ENCODE results near the gene SLC8A3.

Gene SLC8A3

GRCh38 chr14:70173569-70173968, 15.2 kb downstream of the SLC8A3 start:
- no peak for DNase-seq (ENCODE audit: low read depth)

- DNase-seq (ENCODE audit: low read depth), result no peak
Measured at GRCh38 chr14:70171726-70172125, 17.0 kb downstream of the SLC8A3 start.

- no peak for DNase-seq (ENCODE audit: low read depth)
Measured at GRCh38 chr14:70170976-70171375, 17.8 kb downstream of the SLC8A3 start.

- DNase-seq (ENCODE audit: low read depth), result no peak
Measured at GRCh38 chr14:70168406-70168805, 20.3 kb downstream of the SLC8A3 start.

GRCh38 chr14:70166530-70167203, 22.1 kb downstream of the SLC8A3 start:
- DNase-seq (ENCODE audit: low read depth), result no peak

GRCh38 chr14:70162358-70162757, 26.4 kb downstream of the SLC8A3 start:
- no peak for DNase-seq (ENCODE audit: low read depth)

GRCh38 chr14:70156592-70156991, 32.2 kb downstream of the SLC8A3 start:
- no peak for DNase-seq (ENCODE audit: low read depth)

- DNase-seq (ENCODE audit: low read depth), result no peak
Measured at GRCh38 chr14:70152704-70153103, 36.0 kb downstream of the SLC8A3 start.

GRCh38 chr14:70152081-70152480, 36.7 kb downstream of the SLC8A3 start:
- DNase-seq (ENCODE audit: low read depth), result no peak

- DNase-seq (ENCODE audit: low read depth), result no peak
Measured at GRCh38 chr14:70149596-70150165, 39.1 kb downstream of the SLC8A3 start.

- no peak for DNase-seq (ENCODE audit: low read depth)
Measured at GRCh38 chr14:70148911-70149595, 39.7 kb downstream of the SLC8A3 start.

- DNase-seq (ENCODE audit: low read depth), result no peak
Measured at GRCh38 chr14:70148351-70148750, 40.4 kb downstream of the SLC8A3 start.

GRCh38 chr14:70144046-70144445, 44.7 kb downstream of the SLC8A3 start:
- no peak for DNase-seq (ENCODE audit: low read depth)

GRCh38 chr14:70143306-70143705, 45.4 kb downstream of the SLC8A3 start:
- no peak for DNase-seq (ENCODE audit: low read depth)

GRCh38 chr14:70140614-70141013, 48.1 kb downstream of the SLC8A3 start:
- no peak for DNase-seq (ENCODE audit: low read depth)

GRCh38 chr14:70139384-70139783, 49.4 kb downstream of the SLC8A3 start:
- DNase-seq (ENCODE audit: low read depth), result no peak

GRCh38 chr14:70137788-70138187, 51.0 kb downstream of the SLC8A3 start:
- DNase-seq (ENCODE audit: low read depth), result no peak

GRCh38 chr14:70133461-70133860, 55.3 kb downstream of the SLC8A3 start:
- no peak for DNase-seq (ENCODE audit: low read depth)

GRCh38 chr14:70130482-70130881, 58.3 kb downstream of the SLC8A3 start:
- no peak for DNase-seq (ENCODE audit: low read depth)

- DNase-seq (ENCODE audit: low read depth), result no peak
Measured at GRCh38 chr14:70127186-70127585, 61.6 kb downstream of the SLC8A3 start.

- no peak for DNase-seq (ENCODE audit: low read depth)
Measured at GRCh38 chr14:70123796-70124195, 65.0 kb downstream of the SLC8A3 start.

GRCh38 chr14:70121521-70121920, 67.2 kb downstream of the SLC8A3 start:
- no peak for DNase-seq (ENCODE audit: low read depth)

- DNase-seq (ENCODE audit: low read depth), result no peak
Measured at GRCh38 chr14:70118064-70118463, 70.7 kb downstream of the SLC8A3 start.

- no peak for DNase-seq (ENCODE audit: low read depth)
Measured at GRCh38 chr14:70116278-70116677, 72.5 kb downstream of the SLC8A3 start.
